Brain pericyte (primary cell): ENCODE measurements around the gene UPK2.
A peak's percentile ranks its signal among the peaks of the same experiment; 100 is the strongest.

Experiments
- DNase-seq: peaks from one replicate; pipeline ENCODE4 v3.0.0-alpha.2; 2012; ENCODE audit warnings: low read depth, low spot score

UPK2 gene

DNA sequence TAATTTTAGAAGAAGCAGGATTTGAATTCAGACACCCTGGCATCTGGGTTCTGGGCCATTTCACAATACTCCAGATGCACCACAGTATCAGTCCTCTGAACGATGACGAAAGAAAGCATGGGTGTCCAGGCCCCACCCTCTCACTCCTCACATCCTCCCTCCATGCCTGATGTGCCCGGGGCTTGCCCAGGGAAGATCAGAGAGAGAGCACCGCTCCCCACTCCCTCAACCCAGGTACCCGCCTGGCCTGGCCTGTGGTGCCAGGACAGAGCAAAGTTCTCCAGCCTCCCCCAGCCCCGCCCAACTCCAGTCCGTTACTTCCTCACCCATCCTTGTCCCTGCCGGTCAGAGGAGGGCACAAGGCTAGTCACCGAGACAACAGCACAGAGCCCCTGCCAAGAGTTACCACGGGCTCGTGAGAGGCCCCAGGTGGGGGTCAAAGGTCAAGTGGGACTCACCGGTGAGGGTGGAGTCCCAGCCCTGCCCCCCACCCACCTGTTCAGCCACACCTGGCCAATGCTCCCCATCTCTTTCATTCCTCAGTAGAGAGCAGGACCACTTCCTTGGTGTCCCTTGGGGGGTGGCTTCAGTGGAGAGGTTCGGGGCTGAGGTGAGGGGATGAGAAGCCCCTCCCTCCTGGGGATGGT lies 38.5 kb upstream of the UPK2 start:
- no peak for DNase-seq

DNA sequence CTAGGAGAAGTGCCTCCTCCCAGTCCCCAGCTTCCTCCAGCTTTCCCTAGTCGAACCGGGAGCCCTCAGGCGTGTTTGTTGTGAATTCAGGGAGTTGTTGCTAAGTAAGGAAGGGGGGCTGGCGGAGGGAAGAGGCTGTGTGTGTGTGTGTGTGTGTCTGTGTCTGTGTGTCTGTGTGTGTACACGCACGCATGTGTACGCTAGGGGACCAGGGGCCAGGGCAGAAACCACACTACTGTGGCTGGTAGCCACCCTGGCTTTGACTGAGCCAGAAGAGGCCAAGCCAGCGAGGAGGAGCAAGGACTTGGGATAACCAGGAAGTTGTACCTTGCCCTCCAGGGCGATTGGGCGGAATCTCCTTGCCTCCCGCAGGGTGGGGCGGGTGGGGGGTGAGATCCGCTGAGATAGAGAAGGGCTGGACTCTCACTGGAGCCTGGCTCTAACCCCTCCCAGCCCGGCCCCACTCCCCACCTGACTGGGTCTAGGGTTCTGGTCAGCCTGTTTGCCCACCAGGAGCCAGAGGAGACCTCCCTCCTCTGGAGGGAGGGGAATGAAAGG lies 37.9 kb upstream of the UPK2 start:
- DNase-seq, result peak; percentile 86

DNA sequence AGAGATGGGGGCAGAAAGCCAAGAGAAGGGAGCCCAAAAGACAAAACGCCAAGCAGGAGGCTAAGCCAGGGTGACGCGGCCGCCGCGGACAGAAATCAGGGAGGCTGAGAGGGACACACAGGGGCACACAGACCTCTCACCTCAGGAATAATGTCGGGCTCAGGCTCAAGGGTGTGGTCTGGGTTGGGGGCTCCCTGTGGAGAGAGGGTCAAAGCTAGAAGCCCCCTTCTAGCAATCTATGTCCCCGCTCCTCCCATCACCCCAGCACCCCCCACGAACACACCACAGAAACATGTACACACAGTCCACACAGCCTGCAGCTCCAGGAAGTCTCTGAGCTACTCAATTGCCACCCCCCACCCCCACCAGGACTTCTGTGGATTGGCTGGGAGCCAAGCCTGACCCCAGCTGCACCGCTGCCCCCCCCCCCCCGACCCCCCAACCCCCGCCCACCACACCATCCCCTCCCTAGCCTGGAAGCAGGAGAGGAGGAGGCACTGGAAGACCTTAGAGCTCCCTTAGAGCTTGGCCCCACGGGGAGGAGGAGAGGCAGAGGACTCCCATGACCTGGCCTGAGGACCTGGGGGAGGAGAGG lies 37.3 kb upstream of the UPK2 start:
- no peak for DNase-seq

DNA sequence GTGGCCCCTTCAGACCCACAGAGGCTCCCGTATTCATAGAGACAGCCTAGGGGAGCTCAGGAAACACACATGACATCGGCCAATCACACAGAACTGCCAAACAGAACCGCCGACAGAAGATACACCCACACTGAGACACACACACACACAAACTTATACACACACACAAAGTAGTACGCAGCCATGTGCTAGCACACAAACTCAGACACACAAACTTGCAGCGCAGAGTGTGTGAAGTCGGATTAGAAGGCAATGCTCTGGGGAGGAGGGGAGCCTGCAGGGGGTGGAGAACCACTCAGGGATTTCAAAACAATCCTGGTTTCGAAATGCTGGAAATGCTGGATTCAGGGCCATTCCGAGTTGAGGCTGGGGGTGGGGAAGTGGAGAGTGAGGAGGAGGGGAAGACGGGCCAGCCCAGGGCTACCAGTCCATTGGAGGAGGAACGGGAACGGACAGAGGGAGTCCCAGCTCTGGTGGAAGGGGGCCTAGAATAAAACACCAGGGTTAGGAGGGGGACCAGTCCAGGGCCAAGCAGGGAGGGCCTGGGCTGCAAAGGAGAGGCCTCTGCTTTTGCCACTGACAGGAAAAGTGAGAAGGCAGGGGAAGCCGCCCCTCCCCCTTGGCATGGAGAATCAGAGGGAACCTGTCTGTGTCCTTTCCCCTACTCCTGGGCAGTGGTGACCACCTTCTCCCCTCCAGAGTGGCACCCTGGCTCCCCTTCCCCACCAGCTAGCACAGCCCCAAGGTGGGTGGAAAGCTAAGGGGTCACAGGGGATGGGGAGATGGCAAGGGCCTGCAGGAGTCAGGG lies 34.8 kb upstream of the UPK2 start:
- no peak for DNase-seq

DNA sequence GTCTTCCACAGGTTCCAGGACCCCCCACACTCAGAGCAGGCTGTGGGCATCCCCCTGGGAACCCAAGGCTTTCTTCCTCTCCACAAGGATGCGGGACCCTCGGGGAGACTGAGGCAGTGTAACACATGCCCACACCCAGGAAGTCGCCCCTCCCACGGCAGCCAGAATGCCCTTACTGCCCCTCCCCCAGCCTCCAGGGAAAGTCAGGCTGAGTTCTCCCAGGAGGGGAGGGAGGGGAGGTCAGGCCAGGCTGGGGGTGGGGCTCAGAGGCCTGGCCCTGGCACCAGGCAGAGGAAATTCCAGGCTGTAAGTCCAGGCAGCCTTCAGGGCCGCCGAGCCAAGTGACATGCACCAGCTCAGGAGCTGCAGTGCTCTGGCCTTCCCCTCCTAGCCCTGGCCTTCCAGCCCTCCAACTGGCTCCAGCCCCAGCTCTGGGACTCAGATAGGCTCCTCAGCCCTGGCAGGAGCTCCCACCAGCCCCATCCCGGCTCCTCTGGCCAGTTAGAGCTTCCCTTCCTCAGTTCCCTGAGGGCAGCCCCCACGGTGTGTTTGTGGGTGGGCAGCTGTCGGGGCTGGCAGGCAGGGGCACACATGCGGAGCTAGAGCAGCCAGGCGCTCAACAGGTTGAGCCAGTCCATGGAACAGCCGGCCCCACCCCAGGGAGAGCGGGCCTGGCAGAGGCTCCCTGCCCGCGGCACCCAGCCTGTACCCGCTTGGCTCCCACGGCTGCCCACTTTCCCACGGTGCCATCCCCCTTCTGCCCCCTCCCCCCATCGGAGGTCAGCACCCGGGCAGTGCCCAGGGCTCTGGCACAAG lies 34.0 kb upstream of the UPK2 start:
- no peak for DNase-seq

DNA sequence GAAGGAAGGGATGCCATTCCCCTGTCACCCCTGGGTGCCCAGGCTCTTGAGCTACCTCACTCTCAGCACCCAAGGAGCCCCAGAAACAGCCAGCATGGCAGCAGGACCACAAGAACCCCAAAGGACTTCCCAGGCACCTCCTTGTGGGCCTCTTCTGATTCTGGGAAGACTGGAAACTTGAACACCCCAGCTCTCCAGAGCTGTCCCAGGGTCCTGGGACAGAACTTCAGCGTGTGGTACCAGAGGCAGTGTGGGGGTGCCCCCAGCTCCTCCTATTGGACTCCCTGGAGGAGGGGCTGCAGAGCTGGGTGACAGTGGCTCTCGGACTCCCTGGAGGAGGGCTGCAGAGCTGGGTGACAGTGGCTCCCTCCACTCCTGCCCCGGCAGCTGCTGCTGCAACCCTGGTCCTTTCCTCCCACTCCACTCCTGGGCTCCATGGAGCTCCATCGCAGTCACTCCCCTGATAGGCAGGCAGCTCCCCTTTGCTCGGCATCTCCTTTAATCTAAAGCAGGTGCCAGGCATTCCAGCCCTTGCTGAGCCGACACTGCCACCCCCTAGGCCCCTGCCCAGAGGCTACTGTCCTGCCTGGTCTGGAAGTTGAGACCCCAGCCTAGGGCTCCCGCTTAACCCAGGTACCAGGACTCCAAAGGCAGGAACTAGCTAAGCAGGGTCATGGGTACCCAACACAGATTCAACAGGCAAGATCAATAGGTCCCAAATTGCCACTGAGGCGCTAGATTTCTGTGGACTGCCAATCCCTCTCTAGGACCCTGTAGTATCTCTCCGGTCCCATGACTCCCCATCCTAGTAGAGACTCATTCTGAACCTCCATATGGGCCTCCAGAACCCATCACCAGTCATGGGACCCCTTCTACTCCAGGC lies 33.1 kb upstream of the UPK2 start:
- no peak for DNase-seq

DNA sequence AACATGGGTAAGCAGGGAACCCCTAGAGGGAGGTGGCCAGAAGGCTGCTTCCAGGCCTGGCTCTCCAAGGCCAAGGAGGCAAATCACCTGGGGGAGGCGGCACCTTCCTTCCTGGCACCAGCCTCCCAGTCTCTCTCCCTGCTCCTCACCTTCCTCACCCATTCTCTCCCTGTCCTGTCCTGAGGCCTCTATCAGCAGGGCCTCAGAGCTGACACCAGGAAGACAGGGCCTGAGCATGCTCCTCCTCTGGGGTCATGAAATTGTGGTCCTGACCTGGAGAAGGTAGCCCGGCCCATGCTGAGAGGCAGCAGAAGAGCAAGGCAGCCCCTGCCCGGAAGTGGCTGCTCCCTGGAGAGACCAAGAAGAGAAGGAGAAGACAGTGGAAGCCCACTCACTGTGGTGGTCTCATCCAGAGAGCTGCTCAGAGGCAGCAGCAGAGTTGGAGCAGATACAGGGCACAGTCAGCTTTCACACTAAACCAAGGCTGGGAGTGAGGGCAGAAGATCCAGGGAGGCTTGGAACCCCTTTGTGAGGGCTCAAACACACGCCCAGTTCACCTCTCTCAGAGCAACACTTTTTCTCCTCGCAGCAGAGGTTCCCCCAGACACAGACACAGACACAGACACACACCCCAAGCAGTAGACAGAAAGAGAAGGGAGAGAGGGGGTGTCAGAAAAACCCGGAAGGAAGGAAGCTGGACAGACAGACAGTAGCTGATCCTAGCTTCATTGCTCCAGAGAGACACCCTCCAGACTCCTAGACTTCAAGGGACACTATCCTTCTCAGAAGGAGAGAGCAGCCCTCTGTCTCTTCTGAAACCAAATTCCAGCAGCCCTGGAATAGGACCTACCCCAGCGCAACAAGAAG lies 32.1 kb upstream of the UPK2 start:
- no peak for DNase-seq

DNA sequence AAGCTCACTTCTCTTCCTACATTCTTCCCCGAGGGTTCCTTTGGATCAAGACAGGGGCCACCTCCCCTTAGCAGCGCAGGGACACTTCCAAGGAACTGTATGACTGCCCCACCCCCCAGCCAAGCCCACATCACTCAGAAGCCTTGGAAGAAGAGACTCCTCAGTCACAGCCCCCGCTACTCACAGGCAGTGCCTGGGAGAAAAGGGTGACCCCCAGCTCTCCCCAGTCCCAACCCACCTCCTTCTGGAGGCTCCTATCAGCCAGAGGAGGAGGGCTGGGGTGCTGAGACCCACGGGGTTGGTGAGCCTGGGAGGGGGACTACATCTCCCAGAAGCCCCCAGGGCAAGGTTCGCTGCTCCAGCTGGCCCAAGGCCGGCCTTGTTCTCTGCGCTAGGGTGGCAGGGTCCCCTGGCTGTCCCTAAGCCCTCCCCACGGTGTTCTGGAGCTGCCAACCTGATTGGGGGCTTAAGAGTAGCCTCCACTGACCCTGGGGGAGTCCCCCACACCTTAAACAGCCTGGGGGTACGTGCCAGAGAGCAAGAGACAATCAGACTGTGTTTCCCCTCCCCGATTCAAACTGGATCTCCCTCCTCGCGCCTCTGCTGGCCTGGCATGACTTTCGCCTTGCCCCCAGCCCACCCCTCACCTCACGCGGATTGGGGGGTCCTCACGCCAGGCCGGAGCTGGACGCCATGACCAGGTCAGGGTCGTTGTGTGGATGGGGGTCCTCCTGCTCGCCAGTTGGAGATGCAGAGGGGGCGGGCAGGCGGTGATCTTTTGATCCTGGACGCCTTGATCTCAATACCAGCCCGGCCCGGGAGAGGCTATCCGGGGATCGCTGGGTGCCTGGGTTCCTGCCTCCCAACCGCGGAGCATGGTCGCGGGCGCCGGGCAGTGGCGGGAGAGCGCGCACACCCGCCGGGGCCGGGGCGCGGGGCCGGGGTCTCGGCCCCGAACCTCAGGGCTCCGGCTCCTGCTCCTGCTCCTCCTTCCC lies 31.2 kb upstream of the UPK2 start:
- DNase-seq, result no peak

DNA sequence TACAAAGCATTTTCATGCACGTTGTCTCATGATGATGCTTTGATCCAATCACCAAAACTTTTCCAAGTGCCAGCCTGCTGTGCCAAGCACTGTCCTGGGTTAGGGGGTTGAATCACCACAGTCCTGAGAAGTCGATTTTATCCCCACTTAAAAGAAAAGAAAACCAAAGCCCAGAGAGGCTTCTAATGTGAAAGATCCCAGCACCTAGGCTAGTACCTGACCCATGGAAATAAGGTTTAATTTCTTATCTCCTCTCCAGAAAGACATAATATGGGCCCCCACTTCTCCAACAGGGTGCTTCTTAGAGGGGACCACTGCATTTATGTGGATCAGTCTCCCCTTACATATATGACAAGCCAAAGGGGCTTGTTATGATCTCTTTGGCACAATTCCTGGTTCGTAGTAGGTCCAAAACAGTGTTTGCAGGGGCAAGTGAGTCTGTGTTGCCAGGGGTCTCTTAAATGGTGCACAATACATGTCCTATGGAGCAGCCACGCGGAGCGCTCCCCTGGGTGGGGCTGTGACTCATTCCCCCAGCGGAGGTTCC lies 28.5 kb upstream of the UPK2 start:
- no peak for DNase-seq

DNA sequence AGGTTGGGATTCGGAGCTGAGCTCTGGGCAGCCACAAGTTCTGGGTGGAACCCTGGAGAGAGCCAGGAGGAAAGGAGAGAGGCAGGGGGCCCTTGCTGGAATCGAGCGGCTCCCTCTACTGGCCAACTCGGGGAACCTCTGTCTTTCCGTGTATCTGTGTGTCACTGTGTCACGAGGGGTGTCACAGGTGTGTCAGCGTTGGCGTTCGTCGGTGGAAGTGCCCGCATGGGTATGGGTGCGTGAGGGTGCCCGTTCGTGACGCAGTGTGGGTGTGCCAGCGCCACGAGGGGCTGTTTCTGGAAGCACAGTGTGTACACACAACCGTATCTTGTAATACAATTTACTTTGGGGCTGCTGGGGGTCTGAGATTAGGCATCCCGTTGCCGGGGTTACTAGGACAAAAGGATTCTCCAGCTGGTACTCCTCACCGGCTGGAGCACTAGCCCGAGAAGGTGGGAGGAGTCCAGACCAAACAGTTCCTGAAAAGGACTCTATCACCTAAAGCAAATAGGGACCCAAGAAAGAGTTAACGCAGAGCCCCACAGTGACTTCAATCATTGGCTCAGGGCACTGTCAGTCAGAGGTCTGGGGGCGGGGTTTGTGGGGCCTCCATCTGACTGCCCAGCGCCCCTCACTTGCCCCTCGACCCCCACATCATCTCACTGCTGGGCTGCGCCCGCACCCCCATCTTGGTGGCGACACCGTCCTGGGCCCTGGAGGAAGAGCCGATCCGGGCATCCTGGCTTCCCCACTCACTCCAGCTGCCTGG lies 27.8 kb upstream of the UPK2 start:
- DNase-seq, result no peak

DNA sequence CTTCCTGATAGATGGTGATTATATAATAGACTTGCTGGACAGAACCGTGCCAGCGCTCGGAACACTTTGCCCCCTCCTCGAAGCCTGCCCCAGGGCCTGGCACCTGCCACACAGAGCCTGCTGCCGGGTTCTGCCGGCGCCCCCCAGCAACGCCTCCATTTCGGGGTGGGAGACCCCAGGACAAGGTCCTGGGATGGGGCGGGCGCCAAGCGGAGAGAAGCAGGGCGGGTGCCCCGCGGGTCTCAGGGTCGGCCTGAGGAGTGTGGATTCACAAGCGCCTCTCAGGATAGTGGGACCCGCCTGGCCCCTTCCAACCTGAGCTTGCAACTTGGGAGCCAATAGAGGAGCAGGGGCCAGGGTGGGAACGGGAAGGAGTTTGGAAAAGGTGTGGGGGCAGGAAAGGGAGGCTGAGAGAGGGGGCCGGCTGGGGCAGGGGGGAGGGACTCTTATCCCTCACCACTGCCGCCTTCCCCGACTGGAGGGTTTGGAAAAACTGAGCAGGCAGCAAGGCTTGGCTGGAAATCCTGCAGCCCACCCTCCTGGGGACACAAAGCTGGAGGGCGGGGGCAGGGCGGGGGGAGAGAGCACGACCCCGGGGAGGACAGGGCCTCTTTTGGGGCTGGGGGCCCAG lies 27.1 kb upstream of the UPK2 start:
- no peak for DNase-seq

DNA sequence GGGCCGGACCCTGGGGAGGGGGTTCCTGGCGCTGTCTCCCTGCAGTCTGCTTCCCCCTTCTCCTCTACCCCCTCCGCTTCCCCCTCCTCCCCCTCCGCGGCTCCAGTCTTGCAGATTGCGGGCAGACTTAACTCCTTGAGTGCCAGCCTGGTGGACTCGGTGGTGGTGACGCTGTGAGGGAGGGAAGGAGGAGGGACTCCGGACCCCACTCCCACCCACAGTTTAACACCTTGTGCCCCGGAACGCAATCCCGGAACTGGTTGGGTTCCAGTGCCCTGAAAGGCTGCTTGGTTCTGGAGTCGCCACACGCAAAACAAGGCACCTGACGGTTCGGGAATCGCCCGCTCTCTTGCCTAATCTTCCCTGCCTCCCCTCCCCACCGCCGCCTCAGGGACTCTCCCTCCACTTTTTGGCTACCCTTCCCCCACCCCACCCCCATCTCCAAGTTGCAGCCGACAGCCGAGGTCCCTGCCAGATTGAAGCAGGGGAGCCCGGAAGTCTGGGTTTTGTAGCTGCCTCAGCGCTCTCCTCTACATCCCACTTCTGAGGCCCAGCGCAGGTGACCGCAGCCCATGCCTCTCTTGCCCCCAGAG lies 26.5 kb upstream of the UPK2 start:
- no peak for DNase-seq

DNA sequence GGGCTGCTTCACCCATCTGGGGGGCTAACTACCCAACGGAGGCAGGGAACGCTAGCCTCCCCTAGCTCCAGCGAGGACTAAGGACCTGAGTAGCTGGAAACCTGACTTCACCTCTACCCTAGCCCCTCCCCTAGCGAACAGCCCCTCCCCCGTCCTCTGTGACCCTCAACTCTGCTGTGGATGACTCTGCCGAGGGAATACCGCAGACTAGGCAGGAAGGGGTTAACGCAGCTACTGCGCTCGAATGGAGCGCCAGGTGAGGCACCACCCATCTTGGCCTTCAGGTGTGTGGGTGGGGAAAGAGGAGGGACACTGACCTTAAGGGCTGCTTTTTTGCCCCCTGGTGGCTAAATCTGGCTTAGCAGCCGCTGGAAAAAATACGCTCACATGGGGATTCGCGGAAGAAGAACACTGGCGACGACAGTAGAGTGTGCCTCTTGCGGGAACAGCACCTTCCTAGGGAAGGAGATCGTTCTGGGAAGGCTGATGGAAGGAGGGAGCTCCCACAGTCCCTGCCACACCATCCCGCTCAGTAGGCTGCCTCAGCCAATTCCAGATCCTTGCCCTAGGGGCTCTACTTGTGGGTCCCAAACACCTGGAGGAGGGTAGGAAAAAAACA lies 25.9 kb upstream of the UPK2 start:
- DNase-seq, result no peak

DNA sequence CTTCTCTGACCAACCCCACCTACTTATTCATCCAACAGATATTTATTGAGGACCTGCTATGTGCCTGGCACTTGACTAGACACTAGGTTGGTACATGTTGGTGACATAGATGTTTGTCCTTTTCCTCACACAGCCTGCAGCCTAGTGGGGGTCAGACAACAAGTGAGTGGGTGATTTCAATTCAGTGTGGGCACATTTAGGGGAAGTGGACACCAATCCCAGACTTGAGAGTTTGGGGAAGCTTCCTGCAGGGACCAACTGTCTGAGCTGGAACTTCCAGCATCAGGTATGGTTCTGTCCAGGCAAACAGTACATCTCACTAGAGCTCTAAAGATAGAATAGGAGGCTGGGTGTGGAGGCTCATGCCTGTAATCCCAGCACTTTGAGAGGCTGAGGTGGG lies 24.5 kb upstream of the UPK2 start:
- no peak for DNase-seq

DNA sequence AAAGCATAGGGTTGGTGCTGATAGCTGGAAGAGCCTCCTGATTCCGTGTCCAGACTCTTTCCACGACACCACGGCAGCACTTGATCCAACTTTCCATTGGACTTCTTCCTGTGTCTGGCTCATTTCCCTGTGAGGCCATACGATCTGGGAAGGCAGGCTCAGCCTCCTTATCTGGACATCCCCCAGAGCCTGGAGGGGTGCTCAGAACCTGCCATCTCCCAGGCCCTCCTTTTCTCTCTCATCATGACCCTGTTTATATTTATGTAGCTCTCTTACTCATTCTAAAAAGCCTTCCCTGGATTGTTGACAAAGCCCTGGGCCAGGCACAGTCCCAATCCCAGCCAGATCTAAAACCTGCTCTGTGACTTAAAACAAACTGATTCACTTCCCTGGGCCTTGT lies 22.6 kb upstream of the UPK2 start:
- DNase-seq, result no peak

DNA sequence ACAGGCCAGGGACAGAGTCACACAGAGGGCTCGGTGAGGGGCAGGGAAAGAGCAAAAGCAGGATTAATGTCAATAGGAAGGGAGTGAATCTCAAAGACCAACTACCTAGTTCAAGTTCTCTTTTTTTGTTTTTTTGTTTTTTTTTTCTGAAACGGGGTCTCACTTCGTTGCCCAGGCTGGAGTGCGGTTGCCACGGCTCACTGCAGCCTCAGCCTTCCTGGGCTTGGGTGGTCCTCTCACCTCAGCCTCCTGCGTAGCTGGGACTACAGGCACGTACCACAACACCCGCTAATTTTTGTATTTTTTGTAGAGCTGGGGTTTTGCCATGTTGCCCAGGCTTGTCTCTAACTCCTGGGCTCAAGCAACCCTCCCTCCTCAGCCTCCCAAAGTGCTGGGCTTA lies 20.7 kb upstream of the UPK2 start:
- DNase-seq, result no peak
